ENCODE data around the gene BZW2.

The BZW2 gene

GRCh38 chr7:16670731-16671344 is 24.9 kb downstream of the BZW2 start:
- H3K36me3 ChIP-seq (ENCODE audit: control insufficient read depth in 1 of 2, insufficient read depth in 2 of 2, low read depth in 1 of 2, low read length in 2 of 2) = peaks cover 11 to 23% of the 10 kb centered on the region in 2 experiments
- H2BK15ac ChIP-seq (ENCODE audit: low read depth, poor library complexity, severe bottlenecking) = no peak overlapping the region
- H2BK12ac ChIP-seq (ENCODE audit: low read length in 2 of 2) = no peak overlapping the region
- H3K4me1 ChIP-seq (ENCODE audit: control insufficient read depth, insufficient read depth, low read depth, low read length) = peaks cover 5% of the 10 kb centered on the region
- H4K91ac ChIP-seq (ENCODE audit: low read length) = no peak overlapping the region
- H3K9me3 ChIP-seq (ENCODE audit: control insufficient read depth, low read length) = no peaks in the 10 kb centered on the region
- no peak overlapping the region for H2AFZ ChIP-seq (ENCODE audit: low read depth, low read length)
- no peak overlapping the region for H2BK120ac ChIP-seq (ENCODE audit: low read depth, low read length)
- no peak overlapping the region for H2BK5ac ChIP-seq (ENCODE audit: low read depth, low read length, poor library complexity, severe bottlenecking)
- no peak overlapping the region for H3K23ac ChIP-seq (ENCODE audit: low read length in 2 of 2)
- no peak overlapping the region for H3K4me2 ChIP-seq (ENCODE audit: low read length, poor library complexity, severe bottlenecking)
- H3K4ac ChIP-seq (ENCODE audit: low read depth in 1 of 2, low read length in 2 of 2) = no peak overlapping the region
- no peak overlapping the region for H3K4me3 ChIP-seq (ENCODE audit: insufficient read depth in 1 of 2, low read depth in 1 of 2, low read length in 2 of 2)
- whole genome bisulfite sequencing = 88% methylated on average over 3 of the region's 4 CpGs
- H3K27ac ChIP-seq (ENCODE audit: low read length, poor library complexity, severe bottlenecking) = no peak overlapping the region
- no peak overlapping the region for H2AK5ac ChIP-seq (ENCODE audit: low read length, severe bottlenecking)
- H3K18ac ChIP-seq (ENCODE audit: low read depth in 1 of 2, low read length in 2 of 2) = no peak overlapping the region
- H3K14ac ChIP-seq (ENCODE audit: low read length in 2 of 2) = no peak overlapping the region
- no peak overlapping the region for H4K8ac ChIP-seq (ENCODE audit: low read length)
- peak overlapping the region; percentile 90 for H3K9ac ChIP-seq (ENCODE audit: low read length)
- peak; percentile 50 for DNase-seq
- H3K27me3 ChIP-seq (ENCODE audit: control insufficient read depth in 1 of 2, insufficient read depth in 1 of 2, low read length in 2 of 2) = no peaks in the 10 kb centered on the region
- H3K79me1 ChIP-seq (replicated peaks; ENCODE audit: low read length, poor library complexity, severe bottlenecking) = peaks cover 13% of the 10 kb centered on the region

DNA sequence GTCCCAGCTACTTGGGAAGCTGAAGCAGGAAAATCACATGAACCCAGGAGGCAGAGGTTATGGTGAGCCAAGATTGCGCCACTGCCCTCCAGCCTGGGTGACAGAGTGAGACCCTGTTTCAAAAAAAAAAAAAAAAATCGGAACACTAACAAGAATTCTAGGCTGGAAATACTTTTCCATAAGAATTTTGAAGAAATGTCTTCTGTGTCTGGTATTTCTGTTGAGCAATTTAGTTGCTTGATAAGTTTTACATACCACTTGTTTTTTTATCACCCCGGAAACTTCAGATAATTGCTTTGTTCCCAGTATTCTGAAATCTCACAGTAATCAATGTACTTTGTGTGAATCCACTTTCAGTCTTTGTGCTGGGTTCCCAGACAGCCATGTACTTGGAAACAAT is 25.8 kb downstream of the BZW2 start:
- DNase-seq = no peak
- 92% methylated on average over 2 of the region's 3 CpGs for WGBS
- no peak overlapping the region for H2AK5ac ChIP-seq (ENCODE audit: low read length, severe bottlenecking)

DNA sequence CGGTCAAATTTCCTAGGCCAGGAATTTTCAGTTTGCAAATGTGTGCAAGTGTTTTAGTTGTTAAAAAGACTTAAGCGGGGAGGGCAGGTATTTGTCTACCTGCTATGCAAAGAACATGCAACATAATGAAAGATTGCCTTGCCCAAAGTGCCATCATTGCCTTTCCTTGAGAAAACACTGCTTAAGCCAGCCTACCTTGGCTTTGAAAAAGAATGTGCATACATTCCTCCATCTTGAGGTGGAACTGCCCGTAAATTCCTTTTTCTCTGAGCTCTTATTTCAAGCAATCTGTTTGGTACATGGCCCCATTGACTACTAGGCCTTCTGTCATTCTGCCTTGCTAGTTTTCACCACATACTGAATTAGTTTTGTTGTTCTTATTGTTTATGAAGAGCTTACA is 29.3 kb downstream of the BZW2 start:
- Histone ChIP-seq H2BK15ac (ENCODE audit: low read depth, poor library complexity, severe bottlenecking) (no peak overlapping the region), H2AFZ (ENCODE audit: low read depth, low read length) (no peak overlapping the region), H3K4ac (ENCODE audit: low read depth in 1 of 2, low read length in 2 of 2) (no peak overlapping the region), H2BK12ac (ENCODE audit: low read length in 2 of 2) (no peak overlapping the region), H3K4me3 (ENCODE audit: insufficient read depth in 1 of 2, low read depth in 1 of 2, low read length in 2 of 2) (no peak overlapping the region), H3K79me1 (replicated peaks; ENCODE audit: low read length, poor library complexity, severe bottlenecking) (peaks cover 20% of the 10 kb centered on the region), H3K14ac (ENCODE audit: low read length in 2 of 2) (no peak overlapping the region), H3K18ac (ENCODE audit: low read depth in 1 of 2, low read length in 2 of 2) (no peak overlapping the region), H2AK5ac (ENCODE audit: low read length, severe bottlenecking) (no peak overlapping the region), H3K9me3 (ENCODE audit: control insufficient read depth, low read length) (no peaks in the 10 kb centered on the region), H4K8ac (ENCODE audit: low read length) (no peak overlapping the region), H3K36me3 (ENCODE audit: control insufficient read depth in 1 of 2, insufficient read depth in 2 of 2, low read depth in 1 of 2, low read length in 2 of 2) (peaks cover 3 to 50% of the 10 kb centered on the region in 2 experiments), H3K9ac (ENCODE audit: low read length) (no peak overlapping the region), H3K4me2 (ENCODE audit: low read length, poor library complexity, severe bottlenecking) (no peak overlapping the region), H4K91ac (ENCODE audit: low read length) (no peak overlapping the region), H3K4me1 (ENCODE audit: control insufficient read depth, insufficient read depth, low read depth, low read length) (no peaks in the 10 kb centered on the region), H2BK120ac (ENCODE audit: low read depth, low read length) (no peak overlapping the region), H3K23ac (ENCODE audit: low read length in 2 of 2) (no peak overlapping the region), H3K27me3 (ENCODE audit: control insufficient read depth in 1 of 2, insufficient read depth in 1 of 2, low read length in 2 of 2) (no peaks in the 10 kb centered on the region), H2BK5ac (ENCODE audit: low read depth, low read length, poor library complexity, severe bottlenecking) (no peak overlapping the region), H3K27ac (ENCODE audit: low read length, poor library complexity, severe bottlenecking) (no peak overlapping the region)
- 97% methylated on average over 3 of the region's 3 CpGs for WGBS
- DNase-seq = no peak

More for the DNA sequence above, 25.8 kb downstream of the BZW2 start:
- Histone ChIP-seq H3K4me3 (ENCODE audit: insufficient read depth in 1 of 2, low read depth in 1 of 2, low read length in 2 of 2) (no peak overlapping the region), H4K91ac (ENCODE audit: low read length) (no peak overlapping the region), H4K8ac (ENCODE audit: low read length) (no peak overlapping the region), H3K4me1 (ENCODE audit: control insufficient read depth, insufficient read depth, low read depth, low read length) (peaks cover 5% of the 10 kb centered on the region), H3K27ac (ENCODE audit: low read length, poor library complexity, severe bottlenecking) (no peak overlapping the region), H2BK12ac (ENCODE audit: low read length in 2 of 2) (peak overlapping the region in 1 of 2 experiments; percentile 11), H2BK120ac (ENCODE audit: low read depth, low read length) (no peak overlapping the region), H3K23ac (ENCODE audit: low read length in 2 of 2) (no peak overlapping the region), H3K9me3 (ENCODE audit: control insufficient read depth, low read length) (no peaks in the 10 kb centered on the region), H2BK15ac (ENCODE audit: low read depth, poor library complexity, severe bottlenecking) (no peak overlapping the region), H3K79me1 (replicated peaks; ENCODE audit: low read length, poor library complexity, severe bottlenecking) (peaks cover 16% of the 10 kb centered on the region), H3K14ac (ENCODE audit: low read length in 2 of 2) (no peak overlapping the region), H3K27me3 (ENCODE audit: control insufficient read depth in 1 of 2, insufficient read depth in 1 of 2, low read length in 2 of 2) (no peaks in the 10 kb centered on the region), H3K4ac (ENCODE audit: low read depth in 1 of 2, low read length in 2 of 2) (no peak overlapping the region), H3K36me3 (ENCODE audit: control insufficient read depth in 1 of 2, insufficient read depth in 2 of 2, low read depth in 1 of 2, low read length in 2 of 2) (peaks cover 6 to 30% of the 10 kb centered on the region in 2 experiments), H3K9ac (ENCODE audit: low read length) (no peak overlapping the region), H2AFZ (ENCODE audit: low read depth, low read length) (no peak overlapping the region), H3K4me2 (ENCODE audit: low read length, poor library complexity, severe bottlenecking) (no peak overlapping the region), H3K18ac (ENCODE audit: low read depth in 1 of 2, low read length in 2 of 2) (no peak overlapping the region), H2BK5ac (ENCODE audit: low read depth, low read length, poor library complexity, severe bottlenecking) (no peak overlapping the region)

- Histone ChIP-seq H2BK120ac (ENCODE audit: low read depth, low read length) (no peak overlapping the region), H3K4me2 (ENCODE audit: low read length, poor library complexity, severe bottlenecking) (no peak overlapping the region), H2BK12ac (ENCODE audit: low read length in 2 of 2) (no peak overlapping the region), H2BK15ac (ENCODE audit: low read depth, poor library complexity, severe bottlenecking) (no peak overlapping the region), H3K36me3 (ENCODE audit: control insufficient read depth in 1 of 2, insufficient read depth in 2 of 2, low read depth in 1 of 2, low read length in 2 of 2) (peaks cover 7 to 68% of the 10 kb centered on the region in 2 experiments), H3K14ac (ENCODE audit: low read length in 2 of 2) (no peak overlapping the region), H2AFZ (ENCODE audit: low read depth, low read length) (no peak overlapping the region), H3K27ac (ENCODE audit: low read length, poor library complexity, severe bottlenecking) (no peak overlapping the region), H3K4me3 (ENCODE audit: insufficient read depth in 1 of 2, low read depth in 1 of 2, low read length in 2 of 2) (no peak overlapping the region), H4K91ac (ENCODE audit: low read length) (no peak overlapping the region), H3K18ac (ENCODE audit: low read depth in 1 of 2, low read length in 2 of 2) (no peak overlapping the region), H3K23ac (ENCODE audit: low read length in 2 of 2) (no peak overlapping the region), H2BK5ac (ENCODE audit: low read depth, low read length, poor library complexity, severe bottlenecking) (no peak overlapping the region), H3K4ac (ENCODE audit: low read depth in 1 of 2, low read length in 2 of 2) (no peak overlapping the region), H3K27me3 (ENCODE audit: control insufficient read depth in 1 of 2, insufficient read depth in 1 of 2, low read length in 2 of 2) (no peaks in the 10 kb centered on the region), H3K9me3 (ENCODE audit: control insufficient read depth, low read length) (no peaks in the 10 kb centered on the region), H3K9ac (ENCODE audit: low read length) (no peak overlapping the region), H3K4me1 (ENCODE audit: control insufficient read depth, insufficient read depth, low read depth, low read length) (no peaks in the 10 kb centered on the region), H4K8ac (ENCODE audit: low read length) (no peak overlapping the region), H3K79me1 (replicated peaks; ENCODE audit: low read length, poor library complexity, severe bottlenecking) (peaks cover 14% of the 10 kb centered on the region), H2AK5ac (ENCODE audit: low read length, severe bottlenecking) (no peak overlapping the region)
- WGBS = over 99% methylated on average over 8 of the region's 12 CpGs
- DNase-seq = no peak
Measured at GRCh38 chr7:16677978-16678494, 32.1 kb downstream of the BZW2 start.

All from mesenchymal stem cell (in vitro differentiated cells and primary cell).